ENCODE results near the gene NR2F6.

NR2F6 gene

GRCh38 chr19:17263712-17264640, 18.3 kb upstream of the NR2F6 start:
- no peak for DNase-seq

GRCh38 chr19:17262557-17262956, 16.8 kb upstream of the NR2F6 start:
- no peak for DNase-seq

- DNase-seq: peak; percentile 93
These were observed 15.2 kb upstream of the NR2F6 start for GRCh38 chr19:17260842-17261325.

- no peak for DNase-seq
These were observed 14.2 kb upstream of the NR2F6 start for GRCh38 chr19:17259934-17260333.

GRCh38 chr19:17259118-17259780, 13.5 kb upstream of the NR2F6 start:
- DNase-seq: no peak

- DNase-seq: no peak
These were observed 10.4 kb upstream of the NR2F6 start for GRCh38 chr19:17256130-17256529.

- DNase-seq: no peak
These were observed 9.5 kb upstream of the NR2F6 start for GRCh38 chr19:17255150-17255621.

- no peak for DNase-seq
These were observed 8.9 kb upstream of the NR2F6 start for GRCh38 chr19:17254636-17255035.

- no peak for DNase-seq
These were observed 4.3 kb upstream of the NR2F6 start for GRCh38 chr19:17249887-17250548.

GRCh38 chr19:17248011-17248776, 2.5 kb upstream of the NR2F6 start:
- DNase-seq: no peak

- DNase-seq: no peak
These were observed 1.1 kb upstream of the NR2F6 start for GRCh38 chr19:17246681-17247425.

GRCh38 chr19:17244618-17245534, 843 bp downstream of the NR2F6 start:
- no peak for DNase-seq

- DNase-seq: no peak
These were observed 1.7 kb downstream of the NR2F6 start for GRCh38 chr19:17243830-17244617.

GRCh38 chr19:17243211-17243829, 2.4 kb downstream of the NR2F6 start:
- DNase-seq: no peak

- no peak for DNase-seq
These were observed 3.1 kb downstream of the NR2F6 start for GRCh38 chr19:17242431-17243208.

- DNase-seq: no peak
These were observed 4.8 kb downstream of the NR2F6 start for GRCh38 chr19:17240826-17241399.

- no peak for DNase-seq
These were observed 5.5 kb downstream of the NR2F6 start for GRCh38 chr19:17240062-17240752.

Measured in hematopoietic multipotent progenitor cell treated with erythropoietin and hydrocortisone succinate and interleukin-3 and kit ligand, for 6 days (in vitro differentiated cells).